Measurements from ENCODE around the gene ZNF777.
A peak's percentile ranks its signal among the peaks of the same experiment; 100 is the strongest.

DNA sequence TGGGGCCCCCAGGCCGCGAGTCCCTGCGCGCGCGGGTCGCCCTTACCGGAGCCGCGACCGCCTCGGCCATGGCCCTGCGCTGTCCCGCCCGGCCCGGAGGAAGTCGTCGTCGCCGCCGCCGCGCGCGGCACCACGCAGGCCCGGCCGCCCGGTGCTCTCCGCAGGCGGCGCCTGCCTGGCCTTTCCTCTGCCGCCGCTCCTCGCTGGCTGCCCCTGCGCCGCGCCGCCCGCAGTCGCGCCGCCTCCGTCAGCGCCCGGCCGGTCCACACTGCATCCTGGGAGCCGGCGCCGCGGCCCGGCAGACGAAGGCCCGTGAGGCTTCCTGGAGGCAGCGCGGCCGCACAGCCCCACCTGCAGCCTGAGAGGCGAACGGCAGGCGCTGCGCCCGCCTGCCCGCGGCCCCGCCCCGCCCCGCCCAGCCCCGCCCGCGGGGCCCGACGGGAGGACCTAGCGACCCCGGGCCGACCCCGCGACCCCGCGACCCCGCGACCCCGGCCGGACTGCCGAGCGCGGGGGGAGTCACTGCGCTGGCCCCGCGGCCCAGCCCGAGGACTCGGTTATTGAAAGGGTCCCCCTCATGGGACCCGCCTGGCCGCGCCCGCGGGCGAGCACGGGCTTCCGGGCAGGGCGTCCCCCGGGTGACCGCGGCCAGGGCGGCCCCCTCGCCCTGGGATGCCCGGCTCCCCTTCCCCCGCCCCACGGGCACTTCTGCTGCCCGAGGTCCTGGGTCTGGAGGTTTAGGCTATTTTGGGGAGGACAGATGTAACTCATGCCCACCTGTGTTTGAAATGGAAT, 36.8 kb upstream of the ZNF777 start, which contains the start of gene ZNF746:
- TF ChIP-seq SIN3A (IDR thresholded peaks at IDR 0.05; ENCODE audit: borderline replicate concordance, insufficient read depth, low read depth, low read length) (peak; percentile 76; the same call in 1 of the 2 replicates), CTCF (IDR thresholded peaks at IDR 0.05) (peak; percentile 91)

All from Panc1 (cell line).